ENCODE results near the gene AOPEP.
"Not testable (repeated sequence)": the region's sequence is repeated elsewhere in the genome, so short reads cannot be mapped to it uniquely, and the experiment has no call there.

AOPEP gene

GRCh38 chr9:94818178-94818541 is 91.7 kb downstream of the AOPEP start:
- no peak for DNase-seq (ENCODE audit: low read depth)

- no peak for DNase-seq (ENCODE audit: low read depth)
These were observed 92.7 kb downstream of the AOPEP start for GRCh38 chr9:94819161-94819687.

- no peak for DNase-seq (ENCODE audit: low read depth)
These were observed 94.8 kb downstream of the AOPEP start for GRCh38 chr9:94821098-94821887.

GRCh38 chr9:94822273-94822672 is 95.8 kb downstream of the AOPEP start:
- DNase-seq (ENCODE audit: low read depth): peak; percentile 42

GRCh38 chr9:94823710-94824109 is 97.2 kb downstream of the AOPEP start:
- no peak for DNase-seq (ENCODE audit: low read depth)

GRCh38 chr9:94824411-94824810 is 97.9 kb downstream of the AOPEP start:
- no peak for DNase-seq (ENCODE audit: low read depth)

- no peak for DNase-seq (ENCODE audit: low read depth)
These were observed 98.6 kb downstream of the AOPEP start for GRCh38 chr9:94824913-94825610.

GRCh38 chr9:94825611-94825958 is 99.1 kb downstream of the AOPEP start:
- DNase-seq (ENCODE audit: low read depth): no peak

GRCh38 chr9:94826044-94826443 is 99.5 kb downstream of the AOPEP start:
- no peak for DNase-seq (ENCODE audit: low read depth)

GRCh38 chr9:94826644-94827410 is 100.3 kb downstream of the AOPEP start:
- DNase-seq (ENCODE audit: low read depth): no peak

- DNase-seq (ENCODE audit: low read depth): no peak
These were observed 101.2 kb downstream of the AOPEP start for GRCh38 chr9:94827584-94828304.

GRCh38 chr9:94829380-94830070 is 103.0 kb downstream of the AOPEP start:
- no peak for DNase-seq (ENCODE audit: low read depth)

GRCh38 chr9:94830071-94830604 is 103.6 kb downstream of the AOPEP start:
- not testable (repeated sequence) for DNase-seq (ENCODE audit: low read depth)

- no peak for DNase-seq (ENCODE audit: low read depth)
These were observed 107.3 kb downstream of the AOPEP start for GRCh38 chr9:94833802-94834201.

- DNase-seq (ENCODE audit: low read depth): no peak
These were observed 110.9 kb downstream of the AOPEP start for GRCh38 chr9:94837404-94837803.

- DNase-seq (ENCODE audit: low read depth): peak; percentile 20
These were observed 112.9 kb downstream of the AOPEP start for GRCh38 chr9:94839398-94839797.

GRCh38 chr9:94840738-94841137 is 114.2 kb downstream of the AOPEP start:
- DNase-seq (ENCODE audit: low read depth): no peak

- no peak for DNase-seq (ENCODE audit: low read depth)
These were observed 116.6 kb downstream of the AOPEP start for GRCh38 chr9:94843134-94843533.

- no peak for DNase-seq (ENCODE audit: low read depth)
These were observed 120.2 kb downstream of the AOPEP start for GRCh38 chr9:94846739-94847138.

- DNase-seq (ENCODE audit: low read depth): peak; percentile 59
These were observed 121.0 kb downstream of the AOPEP start for GRCh38 chr9:94847486-94847885.

GRCh38 chr9:94848791-94849190 is 122.3 kb downstream of the AOPEP start:
- DNase-seq (ENCODE audit: low read depth): not testable (repeated sequence)
